HL-60 (cell line): ENCODE measurements around the gene EFR3B.

Experiments
- DNase-seq, 2 experiments: peaks; one replicate each; pipeline ENCODE4 v3.0.0-alpha.2; 2010 to 2020; ENCODE audit warnings: low read depth in 1 of 2, low spot score in 1 of 2
- H3K27ac ChIP-seq: fragments of 250-450 bp; sonication (Bioruptor Pico); replicated peaks from 2 replicates; pipeline ENCODE4 v1.5.1; 2020; ENCODE audit warnings: mild to moderate bottlenecking, moderate library complexity
- H3K27me3 ChIP-seq: fragments of 250-450 bp; sonication (Bioruptor Pico); 2 replicates; pipeline ENCODE4 v1.5.1; 2021; ENCODE audit warnings: mild to moderate bottlenecking, moderate library complexity; ENCODE audit not compliant: insufficient read depth, poor library complexity, severe bottlenecking
- H3K4me3 ChIP-seq: replicated peaks from 2 replicates; pipeline ENCODE4 v1.5.1; 2011; ENCODE audit warnings: mild to moderate bottlenecking, control low read depth, low read length; ENCODE audit not compliant: insufficient read depth
- CTCF ChIP-seq: IDR thresholded peaks from one replicate; pipeline ENCODE4 v1.5.1; 2011; ENCODE audit warnings: low read length, control low read depth, inconsistent platforms; ENCODE audit not compliant: insufficient read depth
- GABPA ChIP-seq: IDR thresholded peaks from 2 replicates; pipeline ENCODE4 v1.6.1; 2012; ENCODE audit warnings: low read depth
- POLR2AphosphoS5 ChIP-seq: IDR thresholded peaks from 2 replicates; pipeline ENCODE4 v1.6.1; 2012; ENCODE audit warnings: low read depth
- REST ChIP-seq: IDR thresholded peaks from 2 replicates; pipeline ENCODE4 v1.6.1; 2012; ENCODE audit warnings: low read depth; ENCODE audit not compliant: insufficient replicate concordance
- SPI1 ChIP-seq: IDR thresholded peaks from 2 replicates; pipeline ENCODE4 v1.6.1; 2012; ENCODE audit warnings: low read depth, mild to moderate bottlenecking, borderline replicate concordance

Gene EFR3B

GRCh38 chr2:25071966-25072365 lies 30.1 kb downstream of the EFR3B start:
- TF ChIP-seq CTCF (no peak), SPI1 (no peak), REST (no peak), POLR2AphosphoS5 (no peak)
- peaks cover 5% of the 10 kb centered on the region for H3K27me3 ChIP-seq
- no peak overlapping the region for H3K27ac ChIP-seq
- no peak for DNase-seq
- H3K4me3 ChIP-seq = no peak overlapping the region

GRCh38 chr2:25072606-25073005 lies 30.7 kb downstream of the EFR3B start:
- DNase-seq = no peak
- Histone ChIP-seq H3K4me3 (no peak overlapping the region), H3K27ac (no peak overlapping the region), H3K27me3 (peaks cover 5% of the 10 kb centered on the region)
- TF ChIP-seq REST (no peak), SPI1 (no peak), POLR2AphosphoS5 (no peak), CTCF (no peak), GABPA (no peak)

- H3K27me3 ChIP-seq = peaks cover 8% of the 10 kb centered on the region
- TF ChIP-seq SPI1 (no peak), CTCF (no peak), REST (no peak), POLR2AphosphoS5 (no peak), GABPA (no peak)
- H3K4me3 ChIP-seq = no peak overlapping the region
- H3K27ac ChIP-seq = no peak overlapping the region
- DNase-seq = no peak
Measured at GRCh38 chr2:25073025-25073424, 31.1 kb downstream of the EFR3B start.
